ENCODE results near the gene GNB1. TPM values are rescaled to one million over a fixed set of nuclear protein-coding genes. Genes with fewer than 3 reads are reported as not detected.
"Not testable (repeated sequence)": the region's sequence is repeated elsewhere in the genome, so short reads cannot be mapped to it uniquely, and the experiment has no call there.

GNB1 gene
- total RNA-seq, 1 donor from 2014 or later: 427 TPM

DNA sequence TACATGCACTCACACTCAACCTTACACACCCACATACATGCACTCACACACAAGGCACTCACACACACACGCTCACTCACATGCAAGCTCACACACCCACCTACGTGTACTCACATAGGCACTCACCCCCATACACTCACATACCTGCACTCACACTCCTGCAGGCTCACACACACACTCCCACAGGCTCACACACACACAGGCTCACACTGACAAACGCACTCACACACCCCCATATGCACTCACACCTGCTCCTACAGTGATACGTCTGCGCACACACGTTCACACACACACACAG is 47.3 kb upstream of the GNB1 start:
- H3K27ac Mint-ChIP-seq (ENCODE audit: unreplicated experiment): no peak overlapping the region
- no peaks in the 10 kb centered on the region for H3K4me1 Mint-ChIP-seq (ENCODE audit: unreplicated experiment)
- H3K36me3 Mint-ChIP-seq (ENCODE audit: low read depth, unreplicated experiment): no peaks in the 10 kb centered on the region
- no peak overlapping the region for H3K4me3 Mint-ChIP-seq (ENCODE audit: unreplicated experiment)
- TF ChIP-seq, protein P1, sequence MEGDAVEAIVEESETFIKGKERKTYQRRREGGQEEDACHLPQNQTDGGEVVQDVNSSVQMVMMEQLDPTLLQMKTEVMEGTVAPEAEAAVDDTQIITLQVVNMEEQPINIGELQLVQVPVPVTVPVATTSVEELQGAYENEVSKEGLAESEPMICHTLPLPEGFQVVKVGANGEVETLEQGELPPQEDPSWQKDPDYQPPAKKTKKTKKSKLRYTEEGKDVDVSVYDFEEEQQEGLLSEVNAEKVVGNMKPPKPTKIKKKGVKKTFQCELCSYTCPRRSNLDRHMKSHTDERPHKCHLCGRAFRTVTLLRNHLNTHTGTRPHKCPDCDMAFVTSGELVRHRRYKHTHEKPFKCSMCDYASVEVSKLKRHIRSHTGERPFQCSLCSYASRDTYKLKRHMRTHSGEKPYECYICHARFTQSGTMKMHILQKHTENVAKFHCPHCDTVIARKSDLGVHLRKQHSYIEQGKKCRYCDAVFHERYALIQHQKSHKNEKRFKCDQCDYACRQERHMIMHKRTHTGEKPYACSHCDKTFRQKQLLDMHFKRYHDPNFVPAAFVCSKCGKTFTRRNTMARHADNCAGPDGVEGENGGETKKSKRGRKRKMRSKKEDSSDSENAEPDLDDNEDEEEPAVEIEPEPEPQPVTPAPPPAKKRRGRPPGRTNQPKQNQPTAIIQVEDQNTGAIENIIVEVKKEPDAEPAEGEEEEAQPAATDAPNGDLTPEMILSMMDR (IDR thresholded peaks at IDR 0.05; ENCODE audit: unreplicated experiment): no peak
- no peak for DNase-seq (ENCODE audit: low spot score)
- H3K9me3 Mint-ChIP-seq (ENCODE audit: unreplicated experiment): no peaks in the 10 kb centered on the region
- no peaks in the 10 kb centered on the region for H3K27me3 Mint-ChIP-seq (ENCODE audit: unreplicated experiment)

GRCh38 chr1:1937549-1938275 is 46.8 kb upstream of the GNB1 start:
- no peak overlapping the region for H3K27ac Mint-ChIP-seq (ENCODE audit: unreplicated experiment)
- H3K4me1 Mint-ChIP-seq (ENCODE audit: unreplicated experiment): no peaks in the 10 kb centered on the region
- H3K27me3 Mint-ChIP-seq (ENCODE audit: unreplicated experiment): no peaks in the 10 kb centered on the region
- H3K4me3 Mint-ChIP-seq (ENCODE audit: unreplicated experiment): no peak overlapping the region
- no peak for DNase-seq (ENCODE audit: low spot score)
- TF ChIP-seq, protein P1 (IDR thresholded peaks at IDR 0.05; ENCODE audit: unreplicated experiment): no peak
- no peaks in the 10 kb centered on the region for H3K9me3 Mint-ChIP-seq (ENCODE audit: unreplicated experiment)
- H3K36me3 Mint-ChIP-seq (ENCODE audit: low read depth, unreplicated experiment): no peaks in the 10 kb centered on the region

GRCh38 chr1:1937061-1937460 is 46.2 kb upstream of the GNB1 start:
- H3K9me3 Mint-ChIP-seq (ENCODE audit: unreplicated experiment): no peaks in the 10 kb centered on the region
- no peaks in the 10 kb centered on the region for H3K4me1 Mint-ChIP-seq (ENCODE audit: unreplicated experiment)
- TF ChIP-seq, protein P1 (IDR thresholded peaks at IDR 0.05; ENCODE audit: unreplicated experiment): no peak
- no peak for DNase-seq (ENCODE audit: low spot score)
- no peak overlapping the region for H3K27ac Mint-ChIP-seq (ENCODE audit: unreplicated experiment)
- H3K4me3 Mint-ChIP-seq (ENCODE audit: unreplicated experiment): no peak overlapping the region
- H3K36me3 Mint-ChIP-seq (ENCODE audit: low read depth, unreplicated experiment): no peaks in the 10 kb centered on the region
- no peaks in the 10 kb centered on the region for H3K27me3 Mint-ChIP-seq (ENCODE audit: unreplicated experiment)

GRCh38 chr1:1934848-1935247 is 44.0 kb upstream of the GNB1 start:
- not testable (repeated sequence) for H3K4me1 Mint-ChIP-seq (ENCODE audit: unreplicated experiment); H3K27me3 Mint-ChIP-seq (ENCODE audit: unreplicated experiment); H3K27ac Mint-ChIP-seq (ENCODE audit: unreplicated experiment); H3K9me3 Mint-ChIP-seq (ENCODE audit: unreplicated experiment); H3K4me3 Mint-ChIP-seq (ENCODE audit: unreplicated experiment); DNase-seq (ENCODE audit: low spot score); H3K36me3 Mint-ChIP-seq (ENCODE audit: low read depth, unreplicated experiment)

GRCh38 chr1:1929639-1930545 is 39.0 kb upstream of the GNB1 start:
- TF ChIP-seq, protein P1 (IDR thresholded peaks at IDR 0.05; ENCODE audit: unreplicated experiment): no peak
- H3K9me3 Mint-ChIP-seq (ENCODE audit: unreplicated experiment): no peaks in the 10 kb centered on the region
- H3K4me1 Mint-ChIP-seq (ENCODE audit: unreplicated experiment): no peaks in the 10 kb centered on the region
- no peak for DNase-seq (ENCODE audit: low spot score)
- no peaks in the 10 kb centered on the region for H3K36me3 Mint-ChIP-seq (ENCODE audit: low read depth, unreplicated experiment)
- no peak overlapping the region for H3K4me3 Mint-ChIP-seq (ENCODE audit: unreplicated experiment)
- H3K27me3 Mint-ChIP-seq (ENCODE audit: unreplicated experiment): peaks cover 2% of the 10 kb centered on the region
- H3K27ac Mint-ChIP-seq (ENCODE audit: unreplicated experiment): no peak overlapping the region

Measured in endothelial cell (in vitro differentiated cells).